ENCODE results near the gene B4GALNT2. TPM values are rescaled to one million over a fixed set of nuclear protein-coding genes. Genes with fewer than 3 reads are reported as not detected.
"Not testable (repeated sequence)": the region's sequence is repeated elsewhere in the genome, so short reads cannot be mapped to it uniquely, and the experiment has no call there.

B4GALNT2 gene
- polyA plus RNA-seq, 1 donor from 2014 or later = not detected

GRCh38 chr17:49185381-49185780, 52.8 kb downstream of the B4GALNT2 start:
- not testable (repeated sequence) for H4K20me1 ChIP-seq (ENCODE audit: insufficient read depth); H3K4me3 ChIP-seq (ENCODE audit: low read length); H3K4me2 ChIP-seq (ENCODE audit: low read length); H3F3A ChIP-seq (ENCODE audit: insufficient read depth, low read length, poor library complexity, severe bottlenecking); H3K27ac ChIP-seq (ENCODE audit: low read length); H3K27me3 ChIP-seq (ENCODE audit: insufficient read depth, low read depth, low read length); H3K79me2 ChIP-seq (replicated peaks; ENCODE audit: insufficient read depth, low read length); H2AFZ ChIP-seq (ENCODE audit: low read depth, low read length); H3K9ac ChIP-seq (ENCODE audit: low read length); H3K36me3 ChIP-seq (ENCODE audit: insufficient read depth, low read length); H3K9me2 ChIP-seq (ENCODE audit: insufficient read depth, low read length); H3K9me3 ChIP-seq (ENCODE audit: low read length)

GRCh38 chr17:49187301-49187700, 54.7 kb downstream of the B4GALNT2 start:
- no peak for TF ChIP-seq EZH2 (IDR thresholded peaks at IDR 0.05; ENCODE audit: borderline replicate concordance, insufficient read depth, low read length, poor library complexity, severe bottlenecking)
- no peak for TF ChIP-seq TAF1 (IDR thresholded peaks at IDR 0.05; ENCODE audit: low read depth)
- TF ChIP-seq EP300 (conservative IDR thresholded peaks at IDR 0.05; ENCODE audit: poor library complexity, severe bottlenecking) = no peak
- no peak for TF ChIP-seq SMC3 (conservative IDR thresholded peaks at IDR 0.05; ENCODE audit: poor library complexity)
- no peak for TF ChIP-seq REST (IDR thresholded peaks at IDR 0.05; ENCODE audit: borderline replicate concordance)
- Histone ChIP-seq H3K9ac (ENCODE audit: low read length) (no peak overlapping the region), H3K4me3 (ENCODE audit: low read length) (no peak overlapping the region)

GRCh38 chr17:49190932-49191331, 58.4 kb downstream of the B4GALNT2 start:
- H3K27me3 ChIP-seq (ENCODE audit: insufficient read depth, low read depth, low read length) = no peaks in the 10 kb centered on the region
- no peak overlapping the region for H3K4me3 ChIP-seq (ENCODE audit: low read length)
- H3K79me2 ChIP-seq (replicated peaks; ENCODE audit: insufficient read depth, low read length) = no peaks in the 10 kb centered on the region
- no peaks in the 10 kb centered on the region for H3F3A ChIP-seq (ENCODE audit: insufficient read depth, low read length, poor library complexity, severe bottlenecking)
- H3K36me3 ChIP-seq (ENCODE audit: insufficient read depth, low read length) = no peaks in the 10 kb centered on the region
- TF ChIP-seq TAF1 (IDR thresholded peaks at IDR 0.05; ENCODE audit: low read depth) (no peak), MXI1 (conservative IDR thresholded peaks at IDR 0.05; ENCODE audit: poor library complexity, severe bottlenecking) (no peak), POLR2AphosphoS5 (IDR thresholded peaks at IDR 0.05) (no peak), CTCF (IDR thresholded peaks at IDR 0.05; ENCODE audit: poor library complexity, severe bottlenecking) (no peak), RAD21 (conservative IDR thresholded peaks at IDR 0.05) (no peak), EZH2 (IDR thresholded peaks at IDR 0.05; ENCODE audit: borderline replicate concordance, insufficient read depth, low read length, poor library complexity, severe bottlenecking) (no peak), SMC3 (conservative IDR thresholded peaks at IDR 0.05; ENCODE audit: poor library complexity) (no peak), REST (IDR thresholded peaks at IDR 0.05; ENCODE audit: borderline replicate concordance) (no peak), EP300 (conservative IDR thresholded peaks at IDR 0.05; ENCODE audit: poor library complexity, severe bottlenecking) (no peak)
- no peak overlapping the region for H3K9ac ChIP-seq (ENCODE audit: low read length)
- no peaks in the 10 kb centered on the region for H3K9me2 ChIP-seq (ENCODE audit: insufficient read depth, low read length)
- H3K4me2 ChIP-seq (ENCODE audit: low read length) = no peak overlapping the region
- H3K27ac ChIP-seq (ENCODE audit: low read length) = no peak overlapping the region
- H3K9me3 ChIP-seq (ENCODE audit: low read length) = no peaks in the 10 kb centered on the region
- H2AFZ ChIP-seq (ENCODE audit: low read depth, low read length) = no peak overlapping the region
- no peaks in the 10 kb centered on the region for H4K20me1 ChIP-seq (ENCODE audit: insufficient read depth)

More at GRCh38 chr17:49187301-49187700, 54.7 kb downstream of the B4GALNT2 start:
- Histone ChIP-seq H3K36me3 (ENCODE audit: insufficient read depth, low read length) (no peaks in the 10 kb centered on the region), H3K27ac (ENCODE audit: low read length) (no peak overlapping the region), H3K9me2 (ENCODE audit: insufficient read depth, low read length) (no peaks in the 10 kb centered on the region), H2AFZ (ENCODE audit: low read depth, low read length) (no peak overlapping the region), H3F3A (ENCODE audit: insufficient read depth, low read length, poor library complexity, severe bottlenecking) (no peaks in the 10 kb centered on the region), H3K9me3 (ENCODE audit: low read length) (no peaks in the 10 kb centered on the region), H3K79me2 (replicated peaks; ENCODE audit: insufficient read depth, low read length) (no peaks in the 10 kb centered on the region), H3K4me2 (ENCODE audit: low read length) (no peak overlapping the region), H4K20me1 (ENCODE audit: insufficient read depth) (no peaks in the 10 kb centered on the region), H3K27me3 (ENCODE audit: insufficient read depth, low read depth, low read length) (no peaks in the 10 kb centered on the region)
